Activated T-cell treated with anti-CD3 and anti-CD28 coated beads for 1 hour (primary cell): Measurements from ENCODE around the gene PUM1.

Experiments
- DNase-seq: peaks from one replicate; pipeline ENCODE4 v3.0.0-alpha.2; 2020; ENCODE audit warnings: low read depth

PUM1 gene

GRCh38 chr1:30906631-30907441 lies 158.7 kb downstream of the PUM1 start:
- no peak for DNase-seq

GRCh38 chr1:30905916-30906620 lies 159.4 kb downstream of the PUM1 start:
- DNase-seq: no peak

- no peak for DNase-seq
Observed at GRCh38 chr1:30905403-30905802, 160.1 kb downstream of the PUM1 start.

DNA sequence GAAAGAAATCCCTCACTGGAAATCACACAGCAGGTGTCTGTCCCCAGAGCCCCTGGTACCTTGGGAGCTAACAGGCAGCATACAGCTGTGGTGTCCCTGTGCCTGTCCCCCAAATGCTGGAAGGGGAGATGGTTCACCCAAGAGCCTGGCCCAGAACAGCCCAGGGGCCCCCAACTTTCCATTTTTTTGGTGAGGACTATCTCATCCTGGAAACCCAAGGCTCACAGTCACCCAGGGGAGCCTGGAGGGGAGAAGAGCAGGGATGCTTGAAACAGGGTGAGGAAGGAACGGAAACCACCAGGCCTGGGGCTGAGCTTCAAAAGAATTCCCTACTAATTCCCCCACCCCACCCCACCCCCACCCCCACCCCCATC lies 160.6 kb downstream of the PUM1 start:
- no peak for DNase-seq

DNA sequence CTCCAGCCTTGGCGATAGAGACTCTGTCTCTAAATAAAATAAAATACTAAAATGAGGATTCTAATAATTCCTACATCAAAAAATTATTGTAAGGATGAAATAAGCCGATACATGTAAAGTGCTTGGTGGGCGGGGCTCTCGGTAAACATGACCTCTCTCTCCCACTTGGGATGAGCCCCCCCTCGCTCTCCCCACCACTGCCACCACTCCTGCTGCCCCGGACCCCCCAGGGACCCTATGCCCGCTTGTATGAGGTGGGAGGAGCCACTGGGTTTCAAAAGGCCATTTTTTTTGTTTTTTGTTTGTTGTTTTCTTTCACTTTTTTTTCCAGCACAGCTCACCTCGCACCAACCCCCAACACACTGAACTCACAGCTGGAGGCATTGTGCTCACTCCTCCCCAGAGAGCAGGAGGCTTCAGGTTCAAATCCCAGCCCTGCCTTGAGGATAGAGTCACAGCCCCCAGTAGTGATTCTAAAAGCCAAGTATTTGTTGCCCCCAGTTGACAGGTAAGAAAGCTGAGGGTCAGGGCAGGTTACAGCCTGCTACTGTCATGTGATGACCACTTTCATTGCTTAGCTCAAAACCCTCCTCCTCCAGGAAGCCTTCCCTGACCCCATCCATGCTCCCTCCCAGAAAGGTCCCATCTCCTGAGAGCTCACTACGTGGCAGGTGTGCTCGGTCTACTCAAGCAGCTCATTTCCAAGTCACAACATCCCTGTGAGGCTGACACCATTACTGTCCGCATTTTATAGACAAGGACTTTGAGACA lies 161.1 kb downstream of the PUM1 start:
- no peak for DNase-seq

DNA sequence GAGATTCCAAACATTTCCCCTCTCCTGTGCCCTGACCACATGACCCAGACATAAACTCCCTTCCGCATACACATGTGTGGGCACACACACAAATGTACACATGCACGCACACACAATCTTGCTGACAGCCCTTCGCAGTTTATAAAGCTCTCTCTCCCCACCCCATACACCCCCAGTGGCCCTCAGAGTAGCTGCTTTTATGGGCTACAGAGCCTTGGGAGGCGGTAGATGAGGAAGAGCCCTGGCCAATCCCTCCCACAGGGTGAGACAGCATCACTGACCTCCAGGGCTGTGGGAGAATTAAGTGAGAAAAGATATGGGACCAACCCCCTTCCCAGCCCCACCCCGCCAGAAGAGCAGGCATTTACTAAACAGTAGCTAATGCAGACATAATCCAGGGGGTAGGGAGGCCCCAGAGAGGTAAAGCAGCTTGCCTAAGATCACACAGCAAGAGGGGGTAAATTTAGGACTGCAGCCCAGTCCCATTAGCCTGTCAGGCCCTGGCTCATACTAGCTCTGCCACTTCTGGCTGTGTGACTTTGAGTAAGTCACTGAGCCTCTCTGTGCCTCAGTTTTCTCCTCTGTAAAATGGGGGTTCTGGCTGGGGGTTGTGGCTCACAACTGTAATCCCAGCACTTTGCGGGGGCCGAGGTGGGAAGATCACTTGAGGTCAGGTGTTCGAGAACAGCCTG lies 162.0 kb downstream of the PUM1 start:
- DNase-seq: no peak

DNA sequence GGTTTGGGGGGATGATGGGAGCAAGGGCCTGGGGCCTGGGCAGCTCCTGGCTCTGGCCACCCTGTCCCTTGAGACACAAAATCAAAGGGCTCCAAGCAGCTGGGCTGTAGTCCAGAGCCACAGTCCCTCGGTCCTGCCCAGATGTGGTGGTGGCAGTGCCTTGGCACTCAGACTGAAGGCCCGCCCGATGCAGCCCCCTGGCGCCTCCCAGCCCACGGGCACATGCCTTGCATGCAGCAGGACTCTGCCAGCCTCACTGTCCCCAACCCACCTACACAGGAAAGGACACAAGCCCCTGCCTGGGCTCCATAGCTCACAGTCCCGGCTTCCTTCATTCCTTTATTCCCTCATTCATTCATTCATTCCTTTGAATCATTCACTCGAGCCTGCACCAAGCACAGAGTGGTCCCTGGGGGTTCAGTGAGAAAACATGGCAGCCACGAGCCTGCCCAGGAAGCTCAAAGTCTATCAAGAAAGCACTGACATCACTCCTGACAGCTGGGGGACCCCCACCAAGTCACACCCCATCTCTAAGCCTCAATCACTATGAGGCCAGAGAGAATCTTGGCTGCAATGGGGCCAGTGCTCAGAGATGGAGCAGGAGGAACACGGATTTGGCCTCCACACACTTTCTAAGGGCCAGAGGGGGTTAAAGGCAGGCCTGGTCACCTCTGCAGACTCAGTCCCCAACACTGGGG lies 162.8 kb downstream of the PUM1 start:
- no peak for DNase-seq

- no peak for DNase-seq
Observed at GRCh38 chr1:30901798-30902581, 163.5 kb downstream of the PUM1 start.

- no peak for DNase-seq
Observed at GRCh38 chr1:30900931-30901560, 164.5 kb downstream of the PUM1 start.

DNA sequence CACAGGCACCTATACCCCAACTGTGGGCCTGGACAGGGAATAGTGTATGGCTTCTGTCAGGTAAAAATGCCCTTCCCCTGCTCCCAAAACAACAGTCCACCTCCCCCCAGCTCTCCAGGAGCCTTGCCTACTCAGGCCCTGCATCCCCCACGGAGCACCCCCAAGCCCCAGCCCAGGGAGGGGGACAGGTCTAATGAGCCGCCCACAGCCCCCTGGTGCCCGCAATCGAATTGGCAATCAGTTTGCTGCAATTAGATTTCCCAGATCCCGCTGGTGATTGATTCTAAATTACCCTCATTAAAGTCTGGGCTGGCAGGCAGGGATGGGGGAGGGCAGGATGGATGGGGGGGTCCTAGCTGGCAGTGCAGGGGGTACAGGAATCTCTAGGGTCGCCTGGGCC lies 165.0 kb downstream of the PUM1 start:
- no peak for DNase-seq

GRCh38 chr1:30899577-30900389 lies 165.7 kb downstream of the PUM1 start:
- no peak for DNase-seq

GRCh38 chr1:30898031-30898815 lies 167.3 kb downstream of the PUM1 start:
- DNase-seq: no peak

DNA sequence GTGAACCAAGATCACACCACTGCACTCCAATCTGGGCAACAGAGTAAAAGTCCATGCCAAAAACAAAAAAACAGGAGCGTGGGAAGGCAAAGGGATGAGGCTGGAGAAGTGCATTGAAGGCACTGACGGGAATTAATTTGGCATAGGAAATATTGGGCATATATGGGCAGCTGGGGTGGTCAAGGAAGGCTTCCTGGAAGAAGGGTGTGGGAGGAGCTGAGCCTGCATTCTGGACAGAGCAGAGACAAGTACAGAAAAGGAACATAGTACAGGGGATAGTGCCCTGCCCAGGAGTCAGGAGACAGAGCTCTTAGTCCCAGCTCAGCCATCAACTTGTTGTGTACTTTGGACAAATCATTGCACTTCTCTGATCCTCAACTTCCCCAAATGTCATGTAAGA lies 168.6 kb downstream of the PUM1 start:
- no peak for DNase-seq

- no peak for DNase-seq
Observed at GRCh38 chr1:30895944-30896660, 169.4 kb downstream of the PUM1 start.

DNA sequence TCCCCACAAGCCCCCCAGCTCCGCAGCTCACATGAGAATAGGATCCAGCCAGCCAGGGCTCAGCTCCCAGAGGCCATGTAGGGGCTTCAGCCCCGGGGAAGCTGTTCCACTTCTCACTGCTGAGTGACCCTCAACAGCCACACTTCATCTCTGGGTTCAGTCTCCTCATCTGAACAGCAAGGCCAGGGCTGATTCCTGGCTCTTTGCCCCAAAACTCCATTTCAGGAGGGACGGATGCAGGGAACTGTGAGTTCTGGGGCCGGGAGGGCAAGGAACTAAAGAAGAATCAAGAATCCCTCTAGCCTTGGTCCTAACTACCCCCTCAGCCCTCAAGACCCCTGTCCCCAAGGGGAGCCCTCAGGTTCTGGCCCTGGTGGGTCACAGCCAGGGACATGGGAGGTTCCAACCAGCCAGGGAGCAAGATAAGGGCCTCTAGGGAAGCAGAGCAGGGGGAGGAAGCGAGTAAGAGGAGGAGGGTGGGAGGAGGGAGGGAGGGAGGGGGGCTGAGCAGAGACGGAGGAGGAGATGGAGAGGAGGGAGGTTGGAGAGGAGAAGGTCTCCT lies 170.1 kb downstream of the PUM1 start:
- DNase-seq: no peak

DNA sequence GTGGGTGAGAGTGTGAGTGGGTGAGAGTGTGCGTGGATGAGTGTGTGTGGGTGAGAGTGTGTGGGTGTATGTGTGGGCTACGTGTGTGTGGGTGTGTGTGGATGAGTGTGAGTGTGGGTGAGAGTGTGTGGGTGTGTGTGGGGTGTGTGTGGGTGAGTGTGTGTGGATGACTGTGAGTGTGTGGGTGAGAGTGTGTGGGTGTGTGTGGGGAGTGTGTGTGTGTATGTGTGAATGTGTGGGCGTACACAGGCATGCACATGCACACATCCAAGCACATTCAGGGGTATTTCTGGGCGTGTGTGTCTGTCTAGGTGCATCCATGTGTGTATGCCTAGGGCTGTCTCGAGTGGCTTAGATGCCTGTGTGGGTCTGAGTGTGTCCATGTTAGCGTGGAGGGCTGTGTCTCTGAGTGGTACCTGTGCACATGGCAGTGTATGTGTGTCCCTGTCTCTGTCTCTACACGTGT lies 171.0 kb downstream of the PUM1 start:
- DNase-seq: no peak

DNA sequence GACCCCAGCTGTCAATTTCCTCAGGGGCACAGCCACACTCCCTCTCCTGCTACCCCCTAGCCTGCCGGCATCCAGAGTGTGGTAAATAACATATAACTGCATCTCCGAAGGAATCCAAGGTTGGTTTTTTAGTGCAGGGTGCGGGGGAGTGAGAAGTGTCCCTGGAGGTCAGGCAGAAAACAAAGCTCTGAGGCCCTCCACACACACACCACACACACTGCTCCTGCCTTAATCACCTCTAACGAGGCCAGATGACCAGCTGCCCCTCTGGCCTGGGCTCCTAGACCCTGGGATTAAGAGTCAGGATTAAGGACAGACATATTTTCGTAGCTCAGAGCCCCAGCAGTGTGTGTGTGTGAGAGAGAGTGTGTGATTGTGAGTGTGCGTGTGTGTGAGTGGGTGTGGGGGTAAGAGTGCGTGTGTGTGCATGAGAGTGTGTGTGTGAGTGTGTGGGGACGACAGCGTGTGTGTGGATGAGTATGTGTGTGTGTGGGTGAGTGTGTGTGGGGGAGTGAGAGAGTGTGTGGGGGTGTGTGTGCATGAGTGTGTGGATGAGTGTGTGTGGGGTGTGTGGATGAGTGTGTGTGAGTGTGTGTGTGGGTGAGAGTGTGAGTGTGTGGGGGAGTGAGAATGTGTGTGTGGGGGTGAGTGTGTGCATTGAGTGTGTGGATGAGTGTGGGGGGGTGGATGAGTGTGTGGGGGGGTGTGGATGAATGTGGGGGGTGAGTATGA lies 171.6 kb downstream of the PUM1 start:
- no peak for DNase-seq
